Activated CD4-positive, CD25-positive, alpha-beta regulatory T cell treated with anti-CD3 and anti-CD28 coated beads, Interleukin-2, amount 50 U/mL, for 16 hours (primary cell): ENCODE results near the gene BRAF.
"Not testable (repeated sequence)": the region's sequence is repeated elsewhere in the genome, so short reads cannot be mapped to it uniquely, and the experiment has no call there.

Experiments used
- DNase-seq: peaks from one replicate; pipeline ENCODE4 v3.0.0-alpha.2; 2020; ENCODE audit warnings: low read depth, low spot score

The BRAF gene

DNA sequence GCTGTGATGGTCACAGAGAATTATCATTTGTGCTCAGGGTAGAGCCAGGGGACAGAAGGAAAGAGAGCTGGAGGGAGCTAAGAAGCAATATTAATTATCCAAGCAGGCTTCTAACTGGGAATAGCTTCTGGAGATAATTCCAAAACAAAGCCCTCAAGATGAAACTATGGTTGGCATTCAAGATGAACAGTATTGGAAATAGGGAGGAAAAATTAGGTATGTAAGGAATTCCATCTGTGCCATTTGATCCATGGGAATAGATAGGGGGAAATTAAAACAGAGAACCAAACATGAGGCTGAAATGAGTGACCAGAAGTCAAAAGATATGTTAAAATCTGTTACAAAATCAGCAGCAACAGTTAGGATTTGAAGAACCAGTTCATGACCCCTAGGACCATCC lies 152.9 kb downstream of the BRAF start:
- no peak for DNase-seq

DNA sequence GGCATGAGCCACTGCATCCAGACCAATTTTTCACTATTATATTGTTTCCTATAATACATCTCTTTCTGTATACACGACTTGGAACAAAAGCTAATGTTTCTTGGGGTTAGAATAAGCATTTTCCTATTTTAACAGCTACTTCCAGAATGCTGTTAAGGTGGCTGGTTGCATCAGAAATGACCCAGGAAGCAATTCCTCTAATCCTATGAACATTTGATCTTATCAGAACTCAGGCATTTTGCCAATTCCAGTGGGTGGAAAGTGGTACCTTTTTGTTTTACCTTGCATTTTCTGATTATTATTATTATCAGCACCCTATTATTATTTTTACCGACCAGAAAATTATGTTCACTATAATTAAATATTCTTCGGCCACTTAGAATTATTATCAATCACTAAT lies 154.9 kb downstream of the BRAF start:
- DNase-seq = no peak

DNA sequence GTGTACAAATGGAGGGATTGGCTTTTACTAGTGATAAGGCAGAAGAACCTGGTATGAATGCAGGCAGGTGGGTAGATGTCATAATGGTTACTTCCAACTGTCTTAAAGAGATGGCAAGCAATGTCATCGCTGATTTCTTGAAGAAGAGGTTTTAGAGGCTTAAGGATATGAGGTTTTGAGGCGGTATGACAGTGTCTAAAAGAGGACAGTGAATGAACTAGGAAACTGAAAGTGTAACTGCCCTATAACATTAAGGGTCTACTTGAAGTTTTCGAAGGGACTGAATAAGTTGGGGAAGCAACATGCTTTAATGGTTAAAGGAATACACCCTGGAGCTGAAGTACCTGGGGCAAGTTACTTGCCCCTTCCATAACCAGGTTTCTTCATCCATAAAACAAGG lies 157.3 kb downstream of the BRAF start:
- DNase-seq = no peak

DNA sequence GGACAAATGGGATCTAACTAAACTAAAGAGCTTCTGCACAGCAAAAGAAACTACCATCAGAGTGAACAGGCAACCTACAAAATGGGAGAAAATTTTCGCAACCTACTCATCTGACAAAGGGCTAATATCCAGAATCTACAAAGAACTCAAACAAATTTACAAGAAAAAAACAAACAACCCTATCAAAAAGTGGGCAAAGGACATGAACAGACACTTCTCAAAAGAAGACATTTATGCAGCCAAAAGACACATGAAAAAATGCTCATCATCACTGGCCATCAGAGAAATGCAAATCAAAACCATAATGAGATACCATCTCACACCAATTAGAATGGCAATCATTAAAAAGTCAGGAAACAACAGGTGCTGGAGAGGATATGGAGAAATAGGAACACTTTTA lies 159.3 kb downstream of the BRAF start:
- not testable (repeated sequence) for DNase-seq

DNA sequence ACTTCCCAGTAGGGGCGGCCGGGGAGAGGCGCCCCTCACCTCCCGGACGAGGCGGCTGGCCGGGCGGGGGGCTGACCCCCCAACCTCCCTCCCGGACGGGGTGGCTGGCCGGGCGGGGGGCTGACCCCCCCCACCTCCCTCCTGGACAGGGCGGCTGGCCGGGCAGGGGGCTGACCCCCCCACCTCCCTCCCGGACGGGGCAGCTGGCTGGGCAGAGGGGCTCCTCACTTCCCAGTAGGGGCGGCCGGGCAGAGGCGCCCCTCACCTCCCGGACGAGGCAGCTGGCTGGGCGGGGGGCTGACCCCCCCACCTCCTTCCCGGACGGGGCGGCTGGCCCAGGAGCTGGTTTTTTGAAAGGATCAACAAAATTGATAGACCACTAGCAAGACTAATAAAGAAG lies 161.6 kb downstream of the BRAF start:
- DNase-seq = not testable (repeated sequence)

DNA sequence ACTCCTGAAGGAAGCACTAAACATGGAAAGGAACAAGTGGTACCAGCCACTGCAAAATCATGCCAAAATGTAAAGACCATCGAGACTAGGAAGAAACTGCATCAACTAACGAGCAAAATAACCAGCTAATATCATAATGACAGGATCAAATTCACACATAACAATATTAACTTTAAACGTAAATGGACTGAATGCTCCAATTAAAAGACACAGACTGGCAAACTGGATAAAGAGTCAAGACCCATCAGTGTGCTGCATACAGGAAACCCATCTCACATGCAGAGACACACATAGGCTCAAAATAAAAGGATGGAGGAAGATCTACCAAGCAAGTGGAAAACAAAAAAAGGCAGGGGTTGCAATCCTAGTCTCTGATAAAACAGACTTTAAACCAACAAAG lies 163.4 kb downstream of the BRAF start:
- DNase-seq = not testable (repeated sequence)

DNA sequence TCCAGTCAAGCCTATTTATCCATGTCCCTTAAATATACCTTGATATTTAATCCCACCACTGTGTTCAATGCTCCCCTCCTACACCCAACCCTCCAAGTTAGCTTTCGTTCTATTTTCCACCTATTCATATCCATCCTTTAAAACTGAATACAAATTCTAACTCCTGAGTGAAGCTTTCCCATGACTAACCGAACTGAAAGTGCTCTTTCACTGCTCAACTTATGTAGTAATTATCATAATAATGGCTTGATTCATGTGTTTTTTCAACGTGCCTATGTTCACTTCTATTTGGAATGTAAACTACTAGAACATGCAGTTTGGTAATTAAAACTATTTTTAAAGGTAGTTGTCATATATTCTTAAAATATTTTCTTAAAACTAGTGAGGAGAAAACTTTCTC lies 170.2 kb downstream of the BRAF start:
- DNase-seq = no peak

DNA sequence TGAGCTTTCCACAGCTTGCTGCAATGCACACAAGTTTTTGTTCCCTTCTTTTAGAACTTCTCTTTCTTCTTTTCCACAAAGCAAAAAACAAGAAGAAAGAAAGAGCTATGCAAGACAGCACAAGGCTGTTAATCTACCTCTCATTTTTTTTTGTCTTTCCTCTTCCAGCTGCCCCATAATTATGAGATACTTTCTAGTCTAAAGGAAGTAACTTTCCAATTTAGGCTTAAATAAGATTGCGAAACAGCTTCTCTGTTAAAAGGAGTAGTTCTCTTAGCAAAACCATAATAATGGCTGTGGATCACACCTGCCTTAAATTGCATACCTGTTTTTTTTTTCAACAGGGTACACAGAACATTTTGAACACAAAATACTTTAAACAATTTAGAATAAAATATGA lies 172.2 kb downstream of the BRAF start:
- DNase-seq = no peak

DNA sequence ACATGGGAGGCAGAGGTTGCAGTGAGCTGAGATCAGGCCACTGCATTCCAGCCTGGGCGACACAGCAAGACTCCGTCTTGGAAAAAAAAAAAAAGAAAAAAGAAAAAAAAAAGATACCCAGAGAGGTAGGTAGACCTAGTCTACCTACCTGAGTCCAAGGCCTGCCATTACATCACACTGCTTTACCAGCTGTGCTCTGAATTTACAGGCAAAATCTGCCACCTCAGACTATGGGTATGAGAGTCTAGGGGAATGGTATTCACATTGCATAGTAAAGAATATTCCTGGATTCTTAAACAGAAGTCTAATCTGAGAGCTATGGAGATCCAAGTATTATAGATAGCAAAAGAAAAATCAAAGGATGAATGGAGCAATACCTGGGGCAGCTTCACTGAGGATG lies 178.0 kb downstream of the BRAF start:
- DNase-seq = no peak

DNA sequence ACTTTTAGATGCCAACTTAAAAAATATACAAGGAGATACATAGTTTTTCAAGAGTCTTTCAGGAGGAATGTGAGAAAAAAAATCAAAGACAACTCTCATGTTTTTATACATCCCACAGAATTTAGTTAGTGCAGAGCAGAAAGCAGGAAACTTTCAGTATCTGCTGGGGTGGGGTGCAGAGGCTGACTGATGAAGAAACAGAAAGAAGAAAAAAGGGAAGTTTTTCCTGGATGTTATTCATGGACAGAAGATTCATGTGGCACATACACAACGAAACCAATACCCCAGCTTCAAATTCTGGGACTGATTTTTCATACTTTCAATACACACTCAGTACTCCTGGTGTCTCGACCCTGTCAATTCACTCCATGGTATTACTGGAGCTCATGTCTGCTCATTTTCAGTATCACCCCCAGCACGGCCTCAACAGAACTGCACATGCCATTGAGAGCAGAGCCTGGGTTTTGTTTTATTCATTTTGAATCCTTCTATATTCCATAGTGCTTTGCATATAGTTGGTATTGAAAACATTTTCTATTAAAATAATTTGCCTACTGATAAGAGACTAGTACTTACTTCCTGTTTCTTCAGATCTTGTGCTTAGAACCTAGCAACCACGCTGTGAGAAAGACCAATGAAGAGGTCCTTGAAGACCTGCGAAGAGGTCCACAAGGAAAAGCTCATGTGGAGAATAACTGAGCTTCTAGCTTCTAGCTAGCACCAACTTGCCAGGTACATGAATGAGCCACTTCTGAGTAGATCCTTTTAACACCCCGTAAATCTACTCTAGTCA lies 179.3 kb downstream of the BRAF start:
- no peak for DNase-seq

DNA sequence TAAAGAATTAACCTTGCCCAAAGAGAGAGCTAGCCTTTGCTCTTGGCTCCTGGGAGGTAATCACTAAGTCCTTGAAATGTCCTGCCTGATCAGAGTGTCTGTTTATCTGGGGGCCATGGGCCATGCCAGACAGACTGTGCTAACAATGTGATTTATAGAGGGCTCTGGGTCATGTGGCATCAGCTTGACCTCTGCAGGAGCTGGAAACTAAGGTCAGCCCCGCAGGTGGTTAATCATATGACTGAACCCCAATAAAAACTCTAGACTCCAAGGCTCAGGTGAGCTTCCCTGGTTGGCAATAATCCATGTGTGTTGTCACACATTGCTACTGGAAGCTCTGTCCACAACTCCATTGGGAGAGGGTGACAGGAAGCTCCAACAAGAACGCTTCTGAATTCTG lies 180.7 kb downstream of the BRAF start:
- DNase-seq = no peak

DNA sequence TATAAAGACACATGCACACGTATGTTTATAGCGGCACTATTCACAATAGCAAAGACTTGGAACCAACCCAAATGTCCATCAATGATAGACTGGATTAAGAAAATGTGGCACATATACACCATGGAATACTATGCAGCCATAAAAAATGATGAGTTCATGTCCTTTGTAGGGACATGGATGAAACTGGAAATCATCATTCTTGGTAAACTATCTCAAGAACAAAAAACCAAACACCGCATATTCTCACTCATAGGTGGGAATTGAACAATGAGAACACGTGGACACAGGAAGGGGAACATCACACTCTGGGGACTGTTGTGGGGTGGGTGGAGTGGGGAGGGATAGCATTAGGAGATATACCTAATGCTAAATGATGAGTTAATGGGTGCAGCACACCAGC lies 181.5 kb downstream of the BRAF start:
- DNase-seq = not testable (repeated sequence)

DNA sequence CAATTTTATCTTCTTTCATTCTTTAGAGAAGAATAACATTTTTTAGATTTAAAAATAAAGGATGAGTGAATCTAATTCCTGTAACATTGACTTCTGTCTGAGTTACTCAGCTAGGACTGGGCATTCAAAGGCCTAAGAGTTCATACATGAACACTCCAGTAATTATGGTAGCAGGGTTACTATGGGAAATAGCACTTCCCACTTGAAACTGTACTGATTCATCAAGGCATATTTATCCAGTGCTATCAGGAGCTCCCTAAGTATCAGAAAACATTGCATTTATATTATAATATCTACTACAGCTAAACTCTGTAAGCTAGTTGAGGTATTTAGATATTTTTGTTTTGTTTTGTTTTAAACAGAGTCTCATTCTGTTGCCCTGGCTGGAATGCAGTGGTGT lies 186.4 kb downstream of the BRAF start:
- DNase-seq = no peak

DNA sequence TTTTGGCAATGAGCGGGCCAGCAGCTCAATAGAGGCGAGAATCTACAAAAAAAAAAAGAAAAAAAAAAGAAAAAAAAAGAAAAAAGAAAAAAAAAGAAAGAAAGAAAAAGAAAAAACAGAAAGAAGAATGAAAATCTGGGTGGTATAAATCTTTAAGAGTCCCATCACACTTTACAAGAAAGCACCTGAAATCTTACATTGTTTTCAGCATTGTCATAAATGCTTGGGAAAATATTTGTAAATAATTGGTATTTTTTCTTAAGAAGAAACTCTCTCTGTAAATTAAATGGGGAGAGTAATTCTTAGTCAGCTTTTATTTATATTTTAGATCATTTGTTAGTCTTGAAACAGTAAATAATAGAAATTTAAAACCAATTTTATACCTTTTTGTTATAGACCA lies 190.0 kb downstream of the BRAF start:
- DNase-seq = no peak

DNA sequence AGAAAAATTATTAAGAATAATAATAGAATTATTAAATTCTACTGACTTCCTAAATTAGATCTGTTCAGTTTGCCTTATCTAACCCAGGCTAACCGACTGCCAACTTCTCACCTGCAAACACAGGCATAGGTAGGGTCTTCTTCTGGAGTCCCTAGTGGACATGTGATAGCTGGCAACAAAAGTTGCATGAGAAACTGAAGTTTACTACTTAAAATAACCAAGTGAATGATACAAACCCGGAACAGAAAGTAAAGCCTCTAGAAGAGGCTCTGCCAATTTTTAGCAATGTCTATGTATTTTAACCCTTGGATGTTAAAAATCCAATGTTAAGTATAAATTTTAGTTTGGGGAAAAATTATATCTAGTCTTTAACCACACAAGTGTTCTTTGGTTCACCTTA lies 190.6 kb downstream of the BRAF start:
- DNase-seq = no peak

DNA sequence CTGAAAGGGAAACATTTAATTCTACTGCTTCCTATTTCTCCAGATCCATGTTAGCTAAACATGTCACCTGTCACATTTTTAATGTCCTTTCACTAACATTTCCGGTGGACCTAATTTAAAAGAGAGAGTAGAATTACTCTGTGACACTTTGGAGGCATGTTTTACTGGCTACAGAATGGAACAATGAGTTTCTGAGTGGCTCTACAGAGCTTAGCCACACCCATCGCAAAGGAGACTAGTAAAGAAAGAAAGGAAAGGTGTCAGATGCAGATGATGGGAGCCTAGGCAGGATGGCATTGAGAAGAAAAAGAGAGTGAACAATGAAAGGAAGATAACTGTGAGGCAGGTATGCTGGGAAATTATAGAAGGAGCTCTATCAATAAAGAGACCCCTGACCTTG lies 192.3 kb downstream of the BRAF start:
- no peak for DNase-seq

DNA sequence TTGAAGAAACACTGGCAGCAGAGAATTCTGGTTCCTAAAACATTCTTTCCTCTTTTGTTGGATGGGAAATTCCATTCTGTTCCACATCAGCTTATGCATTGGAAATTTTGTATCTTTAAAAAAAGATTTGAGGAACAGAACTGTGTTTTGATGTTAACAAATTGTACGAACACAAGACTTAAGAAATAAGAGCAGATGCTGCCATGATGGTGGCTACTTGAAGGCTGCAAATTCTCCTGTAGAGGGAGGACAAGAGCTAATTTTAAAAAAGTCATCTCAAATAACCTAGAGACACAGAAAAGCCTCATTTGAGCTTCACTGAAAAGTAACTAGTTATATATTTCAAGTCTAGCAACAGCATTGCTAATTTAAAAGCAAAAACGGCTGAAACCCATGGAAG lies 198.4 kb downstream of the BRAF start:
- no peak for DNase-seq

DNA sequence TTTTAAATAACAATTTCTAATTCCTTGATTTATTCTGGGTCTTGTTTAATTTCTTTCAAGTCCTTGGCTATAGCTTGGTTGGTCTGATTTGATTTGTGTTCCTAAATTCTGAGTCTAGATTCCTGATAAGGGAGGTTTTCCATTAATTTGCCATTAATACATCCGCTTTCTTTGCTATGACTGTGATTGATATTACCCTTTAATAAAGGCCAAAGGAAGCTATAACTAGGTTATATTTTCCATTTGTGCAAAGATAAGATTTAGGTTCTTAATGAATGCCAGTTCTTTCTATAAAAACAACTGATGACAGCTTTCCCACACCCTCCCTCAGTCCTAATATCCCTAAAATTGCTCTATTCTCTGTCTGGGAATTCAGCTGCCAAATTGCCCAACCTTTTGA lies 200.0 kb downstream of the BRAF start:
- no peak for DNase-seq

DNA sequence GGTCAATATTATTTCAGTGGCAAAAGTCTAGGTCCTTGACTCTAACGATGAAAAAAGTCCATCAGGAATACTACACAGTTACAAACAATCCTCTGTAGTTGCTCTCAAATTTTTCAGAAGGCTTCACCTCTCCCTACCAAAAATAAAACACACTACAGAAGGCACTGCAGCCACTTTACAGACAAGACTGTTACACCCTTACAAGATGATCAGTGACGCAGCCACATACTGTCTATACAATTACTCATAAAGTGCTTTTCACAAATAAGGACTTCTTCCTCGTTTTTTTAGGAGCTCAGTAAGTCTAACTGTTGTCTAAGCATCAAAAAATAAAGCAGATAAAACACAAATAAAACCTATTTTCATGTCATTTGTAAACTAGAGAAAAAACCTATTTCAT lies 201.2 kb downstream of the BRAF start:
- no peak for DNase-seq

DNA sequence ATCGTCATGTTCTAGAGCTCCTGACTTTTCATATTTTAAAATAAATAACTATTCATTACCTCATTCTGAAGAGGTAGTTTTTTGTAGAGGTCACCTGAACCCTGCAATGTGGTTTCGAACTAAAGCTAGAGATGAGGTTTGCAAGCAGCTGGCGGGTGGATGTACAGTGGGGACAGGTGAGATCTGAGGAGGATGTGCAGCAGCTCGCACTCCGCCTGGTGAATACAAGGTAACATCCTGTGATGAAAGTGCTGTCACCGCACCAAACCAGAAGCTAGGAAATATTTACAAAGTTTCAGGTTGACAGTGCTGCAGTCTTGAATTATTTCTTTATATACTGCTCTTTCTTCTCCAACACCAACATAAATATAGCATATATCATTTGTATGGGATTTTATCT lies 201.7 kb downstream of the BRAF start:
- no peak for DNase-seq

DNA sequence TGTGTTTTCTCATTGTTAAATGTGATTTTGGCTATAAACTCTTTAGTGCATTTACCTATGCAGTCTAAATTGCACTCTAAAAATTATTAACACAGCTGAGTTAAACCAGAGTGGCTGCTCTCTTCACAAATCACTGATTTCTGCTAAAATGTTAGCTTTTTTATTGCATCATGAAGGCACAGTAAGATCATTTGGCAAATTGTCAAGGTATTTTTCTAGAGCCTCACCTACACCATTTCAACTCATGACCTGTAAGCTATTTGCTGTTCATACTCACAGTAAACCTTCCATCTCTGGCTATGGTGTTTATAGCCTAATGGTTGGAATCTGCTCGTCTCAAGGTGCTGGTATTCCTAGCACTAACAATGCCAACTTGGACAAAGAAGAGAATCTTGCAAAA lies 202.5 kb downstream of the BRAF start:
- no peak for DNase-seq

DNA sequence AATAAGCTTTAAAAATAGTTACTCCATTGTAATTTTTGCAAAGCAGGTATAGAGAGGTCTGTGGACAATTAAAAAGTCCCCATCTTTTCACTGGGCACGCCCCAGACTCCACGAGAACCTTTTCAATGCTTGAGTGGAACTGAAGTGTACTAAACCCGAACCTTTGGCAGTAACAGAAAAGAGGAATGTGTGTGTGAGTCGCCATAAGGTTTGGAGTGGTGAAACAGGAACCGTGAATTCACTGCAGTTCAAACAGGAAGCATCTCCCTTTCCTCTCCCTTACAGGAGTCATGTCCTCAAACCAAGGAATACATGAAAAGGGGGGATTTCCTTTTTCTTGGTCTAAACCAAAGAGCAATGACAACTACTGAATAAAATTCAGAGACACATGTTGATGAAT lies 205.0 kb downstream of the BRAF start:
- DNase-seq = no peak

DNA sequence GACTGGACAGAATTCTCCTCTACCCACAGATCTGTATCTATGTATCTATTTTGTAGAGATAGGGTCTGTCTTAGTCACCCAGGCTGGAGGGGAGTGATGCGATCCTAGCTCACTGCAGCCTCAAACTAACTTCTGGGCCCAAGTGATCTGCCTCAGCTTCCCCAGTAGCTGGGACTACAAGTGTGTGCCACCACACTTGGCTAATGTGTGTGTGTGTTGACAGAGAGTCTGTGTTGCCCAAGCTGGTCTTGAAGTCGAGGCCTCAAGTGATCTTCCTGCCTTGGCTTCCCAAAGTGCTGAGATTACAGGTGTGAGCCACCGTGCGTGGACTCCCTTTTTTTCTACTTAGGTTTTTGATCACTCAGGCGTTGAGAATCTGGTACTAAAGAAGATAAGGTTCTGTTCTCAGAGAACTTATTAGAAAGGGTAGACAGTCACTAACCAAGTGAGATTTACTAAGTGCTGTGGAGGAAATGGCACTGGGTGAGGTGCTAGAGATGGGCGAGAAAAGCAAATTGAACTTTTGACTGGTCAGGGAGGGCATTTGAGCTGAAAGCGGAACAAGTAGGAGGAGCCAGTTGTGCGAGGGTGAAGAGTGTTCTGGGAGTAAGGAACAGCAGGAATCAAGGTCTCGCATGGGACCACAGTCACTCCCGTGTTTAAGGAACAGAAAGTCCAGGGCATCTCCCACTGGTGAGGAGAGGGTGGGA lies 210.2 kb downstream of the BRAF start:
- DNase-seq = no peak
